Psoas muscle (tissue), 8 donors: ENCODE results near the gene AFAP1. TPM values are rescaled to one million over a fixed set of nuclear protein-coding genes. Genes with fewer than 3 reads are reported as not detected.

Source experiments
- ATAC-seq, 4 donors: fragments of 200-7000 bp; cut with Tn5 transposase; one replicate each; pipeline ENCODE4 v1.9.1; 2020; ENCODE audit warnings: moderate library complexity in 3 of 4, mild to moderate bottlenecking in 2 of 4
- DNase-seq, 2 donors: peaks; one replicate each; pipeline ENCODE4 v3.0.0-alpha.2; 2020
- H3K27ac ChIP-seq: fragments of 200-600 bp; one replicate; pipeline ENCODE4 v1.8.0; 2022
- H3K27me3 ChIP-seq, 3 donors: fragments of 200-600 bp in 1 of 3; one replicate each; pipeline versions ENCODE4 v1.6.1 to v1.8.0; 2013 to 2022; ENCODE audit warnings: low read length in 2 of 3, mild to moderate bottlenecking in 2 of 3, moderate library complexity in 1 of 3; ENCODE audit not compliant: insufficient read depth in 3 of 3
- H3K36me3 ChIP-seq, 2 donors: fragments of 200-600 bp in 1 of 2; one replicate each; pipeline versions ENCODE4 v1.6.1 to v1.8.0; 2013 to 2022; ENCODE audit warnings: low read depth in 1 of 2, mild to moderate bottlenecking in 1 of 2, moderate library complexity in 1 of 2; ENCODE audit not compliant: insufficient read depth in 1 of 2
- H3K4me1 ChIP-seq: fragments of 200-600 bp; one replicate; pipeline ENCODE4 v1.8.0; 2022
- H3K4me3 ChIP-seq: fragments of 200-600 bp; one replicate; pipeline ENCODE4 v1.8.0; 2022; ENCODE audit warnings: mild to moderate bottlenecking
- H3K9me3 ChIP-seq: fragments of 200-600 bp; one replicate; pipeline ENCODE4 v1.8.0; 2022
- CTCF ChIP-seq: fragments of 200-600 bp; IDR thresholded peaks from one replicate; pipeline ENCODE4 v1.8.0; 2022; ENCODE audit warnings: antibody characterized with exemption
- WGBS, 3 donors: extraction: QIAGEN DNeasy Blood & Tissue Kit; methylation state at CpG; one replicate each; pipeline versions ENCODE4 v1.1.6 to v1.1.7; 2013; 5-methylcytosine and 5-hydroxymethylcytosine counted together
- intact Hi-C, 2 donors: fragments of 100-400 bp; cut with DNase I; formaldehyde crosslinking; loops; one replicate each; pipeline versions ENCODE4 v1.11.0 to v1.14.2; 2022
- polyA plus RNA-seq, 3 donors: library from polyadenylated mRNA; stranded (reverse); fragments of 200-250 nt; gene quantifications; one replicate each; pipeline ENCODE4 v1.2.3, GENCODE V29; 2013
- total RNA-seq, 4 donors: library from RNA; stranded (reverse); fragmentation: NEBNext Ultra II Directional in 2 of 4; extraction: Animal tissue kit (Norgen Biotek cat#: 25700) in 2 of 4; gene quantifications; one replicate each; pipeline versions ENCODE4 v1.2.1 to v1.2.4, GENCODE V29; 2021 to 2023
- donor health status: healthy with polysubstance abuse.
- donor health status: DM: no; HTN: no; CAD: no; lungs with moderate emphysema.
- donor health status: Bipolar disorder and iron deficiency.
- donor health status: healthy.
- donor health status: DM: yes; HTN: yes; CAD: no.
- donor health status: DM: no; HTN: no; CAD: no.
- donor health status: DM: no; HTN: no; CAD: no.
- donor health status: DM: yes; HTN: yes; CAD: no.

AFAP1 gene
- total and polyA plus RNA-seq, 7 donors = 1.3 to 11.4 (median 2.6) TPM

GRCh38 chr4:7863911-7864681, 75.6 kb downstream of the AFAP1 start:
- TF ChIP-seq CTCF = no peak
- Histone ChIP-seq H3K4me1 (no peaks in the 10 kb centered on the region), H3K27ac (no peak overlapping the region), H3K9me3 (no peaks in the 10 kb centered on the region), H3K27me3 (no peaks in the 10 kb centered on the region), H3K4me3 (no peak overlapping the region), H3K36me3 (peaks cover 0 to 15% of the 10 kb centered on the region in 2 donors)
- intact Hi-C loops = no loop called here
- ATAC-seq (no peak), DNase-seq (no peak)
- 73 to 85% (median 81%) methylated on average over 4 of the region's 4 CpGs for WGBS, 3 donors

GRCh38 chr4:7862561-7863192, 77.0 kb downstream of the AFAP1 start:
- no peak for DNase-seq
- Histone ChIP-seq H3K4me3 (no peak overlapping the region), H3K36me3 (peaks cover 0 to 6% of the 10 kb centered on the region in 2 donors), H3K27ac (no peak overlapping the region), H3K4me1 (peaks cover 12% of the 10 kb centered on the region), H3K27me3 (no peaks in the 10 kb centered on the region), H3K9me3 (no peaks in the 10 kb centered on the region)
- no peak for TF ChIP-seq CTCF
- 79 to 92% (median 87%) methylated on average over 16 of the region's 16 CpGs for WGBS, 3 donors
- ATAC-seq = no peak
- intact Hi-C loops = no loop called here

- no peak overlapping the region for H3K4me3 ChIP-seq
- ATAC-seq = peak in 1 of 4 donors; percentile 12
- H3K9me3 ChIP-seq = no peaks in the 10 kb centered on the region
- DNase-seq = no peak
- H3K4me1 ChIP-seq = peaks cover 23% of the 10 kb centered on the region
- H3K27ac ChIP-seq = no peak overlapping the region
- intact Hi-C loops = no loop called here
- 67 to 70% (median 68%) methylated on average over 6 of the region's 6 CpGs for WGBS, 3 donors
- H3K27me3 ChIP-seq = no peaks in the 10 kb centered on the region
- TF ChIP-seq CTCF = no peak
- no peaks in the 10 kb centered on the region for H3K36me3 ChIP-seq
These were observed 78.2 kb downstream of the AFAP1 start for GRCh38 chr4:7861440-7861881.

GRCh38 chr4:7860600-7861163, 79.0 kb downstream of the AFAP1 start:
- intact Hi-C loops = no loop called here
- no peak overlapping the region for H3K4me3 ChIP-seq

More at GRCh38 chr4:7860600-7861163, 79.0 kb downstream of the AFAP1 start:
- H3K4me1 ChIP-seq = peaks cover 23% of the 10 kb centered on the region
- H3K27ac ChIP-seq = no peak overlapping the region
- no peak for TF ChIP-seq CTCF
- H3K9me3 ChIP-seq = no peaks in the 10 kb centered on the region
- H3K36me3 ChIP-seq = no peaks in the 10 kb centered on the region
- ATAC-seq (no peak), DNase-seq (no peak)
- WGBS, 3 donors = 91 to 93% (median 91%) methylated on average over 19 of the region's 19 CpGs
- H3K27me3 ChIP-seq = no peaks in the 10 kb centered on the region
